Measurements from ENCODE around the gene LTA4H. TPM values are rescaled to one million over a fixed set of nuclear protein-coding genes. Genes with fewer than 3 reads are reported as not detected.

The LTA4H gene
- total RNA-seq, 1 donor from 2014 or later: 27.6 TPM

- Mint-ChIP-seq H3K27me3 (ENCODE audit: unreplicated experiment) (no peaks in the 10 kb centered on the region), H3K27ac (ENCODE audit: unreplicated experiment) (no peak overlapping the region), H3K9me3 (ENCODE audit: unreplicated experiment) (peaks cover 1% of the 10 kb centered on the region), H3K4me3 (ENCODE audit: unreplicated experiment) (no peak overlapping the region), H3K4me1 (ENCODE audit: low read depth, unreplicated experiment) (peaks cover 4% of the 10 kb centered on the region), H3K36me3 (ENCODE audit: unreplicated experiment) (no peaks in the 10 kb centered on the region)
- DNase-seq: no peak
- TF ChIP-seq, protein P1, sequence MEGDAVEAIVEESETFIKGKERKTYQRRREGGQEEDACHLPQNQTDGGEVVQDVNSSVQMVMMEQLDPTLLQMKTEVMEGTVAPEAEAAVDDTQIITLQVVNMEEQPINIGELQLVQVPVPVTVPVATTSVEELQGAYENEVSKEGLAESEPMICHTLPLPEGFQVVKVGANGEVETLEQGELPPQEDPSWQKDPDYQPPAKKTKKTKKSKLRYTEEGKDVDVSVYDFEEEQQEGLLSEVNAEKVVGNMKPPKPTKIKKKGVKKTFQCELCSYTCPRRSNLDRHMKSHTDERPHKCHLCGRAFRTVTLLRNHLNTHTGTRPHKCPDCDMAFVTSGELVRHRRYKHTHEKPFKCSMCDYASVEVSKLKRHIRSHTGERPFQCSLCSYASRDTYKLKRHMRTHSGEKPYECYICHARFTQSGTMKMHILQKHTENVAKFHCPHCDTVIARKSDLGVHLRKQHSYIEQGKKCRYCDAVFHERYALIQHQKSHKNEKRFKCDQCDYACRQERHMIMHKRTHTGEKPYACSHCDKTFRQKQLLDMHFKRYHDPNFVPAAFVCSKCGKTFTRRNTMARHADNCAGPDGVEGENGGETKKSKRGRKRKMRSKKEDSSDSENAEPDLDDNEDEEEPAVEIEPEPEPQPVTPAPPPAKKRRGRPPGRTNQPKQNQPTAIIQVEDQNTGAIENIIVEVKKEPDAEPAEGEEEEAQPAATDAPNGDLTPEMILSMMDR (IDR thresholded peaks at IDR 0.05; ENCODE audit: partially characterized antibody, unreplicated experiment): no peak
Observed at GRCh38 chr12:95967301-95967700, 68.1 kb downstream of the LTA4H start.

- Mint-ChIP-seq H3K27me3 (ENCODE audit: unreplicated experiment) (peaks cover 1% of the 10 kb centered on the region), H3K27ac (ENCODE audit: unreplicated experiment) (no peak overlapping the region), H3K4me3 (ENCODE audit: unreplicated experiment) (no peak overlapping the region), H3K36me3 (ENCODE audit: unreplicated experiment) (no peaks in the 10 kb centered on the region), H3K4me1 (ENCODE audit: low read depth, unreplicated experiment) (peaks cover 4% of the 10 kb centered on the region), H3K9me3 (ENCODE audit: unreplicated experiment) (peaks cover 1% of the 10 kb centered on the region)
- DNase-seq: no peak
- TF ChIP-seq, protein P1 (IDR thresholded peaks at IDR 0.05; ENCODE audit: partially characterized antibody, unreplicated experiment): no peak
Observed at GRCh38 chr12:95966287-95966870, 69.0 kb downstream of the LTA4H start.

DNA sequence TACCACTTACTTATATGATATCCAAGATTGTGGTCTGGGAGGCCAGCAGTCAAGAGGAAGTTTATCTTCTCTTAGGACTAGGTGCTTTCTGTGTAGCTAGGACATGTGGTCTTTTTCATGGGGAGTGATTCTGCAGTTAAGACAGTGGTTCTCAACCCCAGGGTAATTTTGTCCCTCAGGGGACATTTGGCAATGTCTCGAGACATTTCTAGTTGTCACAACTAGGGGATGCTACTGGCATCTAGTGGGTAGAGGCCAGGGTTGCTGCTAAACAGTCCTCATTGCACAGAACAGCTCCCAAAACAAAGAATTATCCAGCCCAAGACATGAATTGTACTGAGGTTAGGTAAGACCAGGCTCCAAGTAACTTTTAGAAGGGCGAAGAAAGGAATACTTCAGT lies 72.3 kb downstream of the LTA4H start:
- H3K27ac Mint-ChIP-seq (ENCODE audit: unreplicated experiment): no peak overlapping the region
- peaks cover 1% of the 10 kb centered on the region for H3K27me3 Mint-ChIP-seq (ENCODE audit: unreplicated experiment)
- H3K4me1 Mint-ChIP-seq (ENCODE audit: low read depth, unreplicated experiment): peaks cover 4% of the 10 kb centered on the region
- no peaks in the 10 kb centered on the region for H3K36me3 Mint-ChIP-seq (ENCODE audit: unreplicated experiment)
- TF ChIP-seq, protein P1 (IDR thresholded peaks at IDR 0.05; ENCODE audit: partially characterized antibody, unreplicated experiment): no peak
- H3K9me3 Mint-ChIP-seq (ENCODE audit: unreplicated experiment): peaks cover 1% of the 10 kb centered on the region
- no peak for DNase-seq
- no peak overlapping the region for H3K4me3 Mint-ChIP-seq (ENCODE audit: unreplicated experiment)

GRCh38 chr12:95962222-95962621 lies 73.2 kb downstream of the LTA4H start:
- Mint-ChIP-seq H3K4me1 (ENCODE audit: low read depth, unreplicated experiment) (peaks cover 4% of the 10 kb centered on the region), H3K27ac (ENCODE audit: unreplicated experiment) (no peak overlapping the region), H3K9me3 (ENCODE audit: unreplicated experiment) (peaks cover 1% of the 10 kb centered on the region), H3K36me3 (ENCODE audit: unreplicated experiment) (no peaks in the 10 kb centered on the region), H3K4me3 (ENCODE audit: unreplicated experiment) (no peak overlapping the region), H3K27me3 (ENCODE audit: unreplicated experiment) (peaks cover 1% of the 10 kb centered on the region)
- DNase-seq: no peak
- TF ChIP-seq, protein P1 (IDR thresholded peaks at IDR 0.05; ENCODE audit: partially characterized antibody, unreplicated experiment): no peak

- no peak overlapping the region for H3K27ac Mint-ChIP-seq (ENCODE audit: unreplicated experiment)
- no peaks in the 10 kb centered on the region for H3K36me3 Mint-ChIP-seq (ENCODE audit: unreplicated experiment)
- TF ChIP-seq, protein P1 (IDR thresholded peaks at IDR 0.05; ENCODE audit: partially characterized antibody, unreplicated experiment): no peak
- no peaks in the 10 kb centered on the region for H3K9me3 Mint-ChIP-seq (ENCODE audit: unreplicated experiment)
- DNase-seq: no peak
- H3K4me1 Mint-ChIP-seq (ENCODE audit: low read depth, unreplicated experiment): no peaks in the 10 kb centered on the region
- no peak overlapping the region for H3K4me3 Mint-ChIP-seq (ENCODE audit: unreplicated experiment)
- H3K27me3 Mint-ChIP-seq (ENCODE audit: unreplicated experiment): peaks cover 1% of the 10 kb centered on the region
Observed at GRCh38 chr12:95960241-95960640, 75.1 kb downstream of the LTA4H start.
